HK-2 (cell line): Measurements from ENCODE around the gene HTR4.
A peak's percentile ranks its signal among the peaks of the same experiment; 100 is the strongest.
"Not testable (repeated sequence)": the region's sequence is repeated elsewhere in the genome, so short reads cannot be mapped to it uniquely, and the experiment has no call there.

Experiments
- DNase-seq: peaks from one replicate; pipeline ENCODE4 v3.0.0-alpha.2; 2018; ENCODE audit not compliant: unreplicated experiment

HTR4 gene

GRCh38 chr5:148535190-148535589 lies 119.1 kb downstream of the HTR4 start:
- no peak for DNase-seq

DNA sequence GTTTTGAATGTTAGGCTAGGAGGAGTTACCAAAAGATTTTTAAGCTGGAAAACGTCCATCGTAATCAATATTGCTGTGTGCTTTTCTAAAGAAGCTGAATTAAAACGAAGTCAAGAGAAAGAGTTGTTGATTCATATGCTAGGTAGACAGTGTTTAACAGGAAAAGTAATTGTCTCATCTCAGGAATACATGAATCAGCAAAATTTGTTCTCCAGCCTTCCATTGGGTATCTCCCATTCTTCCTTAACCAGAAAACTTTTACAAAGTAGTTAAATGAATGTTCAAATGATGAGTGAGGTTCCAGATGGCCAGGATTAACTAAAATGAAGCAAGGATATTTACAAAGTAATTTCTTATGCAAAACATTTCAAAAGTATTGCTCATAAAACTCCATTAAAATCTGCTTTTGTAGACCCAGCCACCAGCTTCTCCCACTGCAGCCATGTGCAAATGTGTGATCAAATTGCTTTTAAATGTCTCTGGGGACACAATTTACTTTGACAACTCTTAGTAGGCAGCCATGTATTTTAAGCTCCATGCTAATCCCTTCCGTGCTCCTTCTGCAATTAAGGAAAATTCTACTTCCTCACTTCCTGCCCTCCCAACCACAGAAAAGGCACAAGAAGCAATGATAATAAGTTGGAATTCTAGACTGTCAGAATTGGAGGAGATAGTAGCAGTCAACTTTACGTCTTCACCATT lies 121.2 kb downstream of the HTR4 start:
- DNase-seq, result no peak

DNA sequence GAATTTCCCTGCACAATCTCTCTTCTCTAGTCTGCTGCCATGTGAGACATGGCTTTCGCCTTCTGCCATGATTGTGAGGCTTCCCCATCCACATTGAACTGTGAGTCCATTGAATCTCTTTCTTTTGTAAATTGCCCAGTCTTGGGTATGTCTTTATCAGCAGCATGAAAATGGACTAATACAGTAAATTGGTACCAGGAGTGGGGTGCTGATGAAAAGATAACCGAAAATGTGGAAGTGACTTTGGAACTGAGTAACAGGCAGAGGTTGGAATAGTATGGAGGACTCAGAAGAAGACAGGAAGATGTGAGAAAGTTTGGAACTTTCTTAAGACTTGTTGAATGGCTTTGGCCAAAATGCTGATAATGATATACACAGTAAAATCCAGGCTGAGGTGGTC lies 124.9 kb downstream of the HTR4 start:
- not testable (repeated sequence) for DNase-seq

- no peak for DNase-seq
Measured at GRCh38 chr5:148524721-148525120, 129.6 kb downstream of the HTR4 start.

DNA sequence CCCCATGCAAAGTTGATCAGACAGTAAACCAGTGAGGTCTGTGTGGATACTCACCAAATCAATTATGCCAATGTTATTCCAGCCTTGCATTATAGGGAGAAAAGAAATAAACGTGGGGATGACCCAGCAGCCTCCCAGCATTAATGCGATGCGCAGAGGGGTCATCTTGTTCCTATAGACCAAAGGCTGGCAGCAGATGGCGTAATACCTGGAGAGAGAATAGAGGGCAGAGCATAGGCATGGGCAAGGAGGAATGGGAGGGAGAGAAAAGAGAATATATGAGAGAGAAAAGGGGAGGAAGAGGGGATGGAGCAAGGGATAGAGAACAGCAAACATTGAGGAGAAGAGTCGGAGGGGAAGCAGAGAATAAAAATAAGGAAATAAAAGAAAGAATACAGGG lies 131.2 kb downstream of the HTR4 start:
- no peak for DNase-seq

DNA sequence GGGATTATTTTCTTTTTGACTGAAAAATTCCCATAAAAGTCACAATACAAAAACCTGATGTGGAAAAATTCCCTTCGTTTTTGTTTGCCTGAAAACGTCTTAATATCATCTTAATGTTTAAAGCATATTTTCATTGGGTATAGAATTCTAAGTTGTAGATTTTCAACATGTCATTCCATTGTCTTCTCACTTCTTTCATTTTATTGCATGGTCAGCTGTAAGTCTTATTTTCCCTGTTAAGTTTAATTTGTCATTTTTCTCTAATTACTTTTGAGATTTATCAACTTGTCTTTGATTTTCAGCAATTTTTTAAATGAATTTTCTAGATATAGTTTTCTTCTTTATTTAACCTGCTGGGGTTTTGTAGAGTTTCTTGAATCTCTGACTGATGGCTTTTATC lies 138.9 kb downstream of the HTR4 start:
- DNase-seq, result no peak

- no peak for DNase-seq
Measured at GRCh38 chr5:148514344-148514743, 140.0 kb downstream of the HTR4 start.

DNA sequence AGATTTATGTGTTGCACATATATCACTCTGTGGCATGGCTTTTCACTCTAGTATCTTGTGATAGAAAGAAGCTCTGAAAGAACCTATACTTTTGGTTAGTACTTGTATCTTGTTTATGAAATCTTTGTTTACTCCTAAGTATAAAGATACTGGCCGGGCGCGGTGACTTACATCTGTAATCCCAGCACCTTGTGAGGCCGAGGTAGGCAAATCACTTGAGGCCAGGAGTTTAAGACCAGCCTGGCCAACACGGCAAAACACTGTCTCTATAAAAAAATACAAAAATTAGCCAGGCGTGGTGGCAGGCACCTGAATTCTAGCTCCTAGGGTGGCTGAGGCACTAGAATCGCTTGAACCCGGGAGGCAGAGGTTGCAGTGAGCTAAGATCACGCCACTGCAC lies 141.8 kb downstream of the HTR4 start:
- no peak for DNase-seq

DNA sequence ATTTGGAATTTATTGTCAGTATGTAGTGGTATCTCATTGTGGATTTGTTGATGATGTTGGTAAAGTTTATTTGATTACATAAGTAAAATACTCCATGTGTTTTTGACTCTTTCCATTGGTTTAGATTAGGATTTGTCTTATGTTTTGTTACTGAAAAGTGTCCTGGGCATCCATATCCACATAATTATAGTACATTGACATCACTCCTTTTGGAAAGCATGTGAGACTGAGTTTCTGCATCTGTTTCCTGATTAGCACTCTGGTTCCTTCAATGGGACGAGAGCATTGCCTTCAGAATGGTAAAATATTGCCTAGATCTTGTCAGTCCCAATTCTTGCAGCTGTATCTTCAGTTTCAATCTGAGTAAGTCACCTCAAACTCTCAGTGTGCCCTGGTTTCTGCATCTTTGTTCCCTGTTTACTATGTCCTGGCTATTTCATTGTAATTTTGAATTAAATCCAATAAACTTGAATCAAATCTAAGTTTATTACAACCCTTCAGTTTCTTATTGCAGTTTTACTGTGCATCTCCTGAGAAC lies 142.4 kb downstream of the HTR4 start:
- no peak for DNase-seq

GRCh38 chr5:148509893-148510292 lies 144.4 kb downstream of the HTR4 start:
- no peak for DNase-seq

- no peak for DNase-seq
Measured at GRCh38 chr5:148507648-148508047, 146.7 kb downstream of the HTR4 start.

DNA sequence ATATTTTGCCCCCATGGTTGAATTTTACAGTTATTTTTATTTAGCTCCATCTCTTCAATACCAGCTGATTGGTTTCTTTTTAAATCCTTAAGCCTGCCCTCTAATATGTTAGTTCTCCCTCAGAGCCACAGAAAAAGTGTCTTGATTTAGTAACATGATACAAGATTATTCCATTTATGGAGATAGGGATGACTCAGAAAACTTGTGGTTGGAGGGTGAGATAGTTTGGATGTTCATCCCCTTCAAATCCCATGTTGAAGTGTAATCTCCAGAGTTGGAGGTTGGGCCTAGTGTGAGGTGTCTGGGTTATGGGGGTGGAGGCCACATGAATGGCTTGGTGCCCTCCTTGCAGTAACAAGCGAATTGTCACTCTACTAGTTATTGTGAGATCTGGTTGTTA lies 154.9 kb downstream of the HTR4 start:
- no peak for DNase-seq

DNA sequence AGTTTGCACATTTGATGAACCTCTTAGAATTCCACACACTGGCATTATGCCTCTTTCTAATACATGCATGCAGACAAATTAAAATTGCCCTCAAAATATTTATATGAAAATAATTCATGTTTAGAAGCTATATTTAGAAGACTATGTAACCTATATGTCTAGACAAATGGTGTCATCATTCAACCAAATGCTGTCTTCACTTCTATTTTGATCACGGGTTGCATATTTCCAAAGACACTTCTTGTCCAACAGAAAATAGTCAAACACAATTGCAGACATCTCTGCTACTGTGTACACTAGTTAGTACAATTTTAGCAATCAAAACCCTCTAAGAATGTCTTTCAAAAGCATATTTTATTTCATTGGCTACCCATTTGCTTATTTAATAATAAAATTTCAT lies 156.6 kb downstream of the HTR4 start:
- no peak for DNase-seq

- DNase-seq, result no peak
Measured at GRCh38 chr5:148492351-148492750, 162.0 kb downstream of the HTR4 start.

DNA sequence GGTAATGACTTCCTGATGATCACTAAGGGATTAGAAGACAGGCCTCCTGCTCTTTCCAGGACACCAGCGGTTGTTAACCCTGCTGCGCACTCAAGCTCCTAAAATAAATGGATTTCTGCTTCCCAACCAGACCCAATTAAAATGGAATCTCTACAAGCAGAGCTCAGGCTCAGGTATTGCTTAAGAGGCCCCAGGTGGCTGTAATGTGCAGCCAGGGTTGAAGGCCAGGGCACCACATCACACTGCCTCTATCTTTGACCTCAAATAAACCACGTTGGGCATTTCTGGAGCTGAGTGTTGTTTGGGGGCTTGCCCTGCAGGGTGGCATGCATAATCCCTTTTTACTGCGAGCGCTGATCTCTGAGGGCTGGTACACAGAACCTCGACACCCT lies 162.5 kb downstream of the HTR4 start:
- no peak for DNase-seq

- no peak for DNase-seq
Measured at GRCh38 chr5:148491015-148491792, 163.1 kb downstream of the HTR4 start.

DNA sequence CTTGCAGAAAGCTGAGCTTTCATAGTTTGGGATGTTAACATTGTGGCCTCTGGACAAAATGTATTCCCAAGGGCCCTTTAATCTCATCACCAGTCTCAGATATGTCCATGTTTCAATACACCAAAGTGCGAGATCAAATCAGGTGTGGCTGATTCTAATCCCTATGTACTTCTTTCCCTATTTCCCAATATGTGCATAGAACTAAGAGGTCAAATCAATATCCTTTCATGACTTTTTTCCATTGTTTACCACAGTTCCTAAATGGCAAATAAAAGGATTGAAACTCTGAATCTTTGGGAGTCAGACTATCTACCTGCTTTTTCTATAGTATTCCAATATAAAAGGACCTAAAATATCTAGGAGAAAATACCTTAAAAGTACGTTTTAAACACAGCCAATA lies 165.6 kb downstream of the HTR4 start:
- DNase-seq, result no peak

GRCh38 chr5:148486456-148486855 lies 167.9 kb downstream of the HTR4 start:
- DNase-seq, result no peak

DNA sequence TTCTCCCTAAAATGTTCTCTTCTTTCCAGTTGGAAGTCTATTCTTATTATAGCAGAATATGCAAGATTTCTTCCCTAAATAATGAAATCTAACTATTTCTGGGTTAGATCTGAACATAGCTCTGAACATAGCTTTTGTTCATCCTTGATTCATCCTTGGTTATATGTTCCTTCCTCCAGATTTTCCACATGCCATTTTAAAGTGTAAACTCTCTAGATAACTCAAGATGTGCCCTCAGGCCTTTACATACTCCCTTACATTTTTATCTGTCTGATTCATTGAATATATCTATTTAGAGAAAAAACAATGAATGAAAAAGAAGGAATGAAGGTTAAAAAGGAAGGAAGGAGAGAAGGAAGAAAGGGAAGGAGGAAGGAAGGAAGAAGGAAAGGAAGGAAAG lies 169.7 kb downstream of the HTR4 start:
- no peak for DNase-seq

DNA sequence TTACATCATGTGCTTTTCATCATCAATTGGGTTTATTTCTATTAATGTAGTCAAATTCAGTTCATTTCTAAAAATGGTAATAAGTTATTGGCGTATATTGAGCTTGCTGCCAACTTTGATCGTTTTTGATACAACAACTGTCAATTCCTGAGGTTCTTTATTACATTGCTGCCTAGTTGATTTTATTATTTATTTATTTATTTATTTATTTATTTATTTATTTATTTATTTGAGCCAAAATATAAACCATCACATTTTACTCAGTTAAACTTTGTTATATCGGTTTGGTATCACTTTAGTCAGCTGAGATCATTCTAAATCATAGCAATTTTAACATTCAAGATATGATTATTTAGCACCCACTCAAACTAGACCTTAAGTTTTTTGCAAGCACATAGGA lies 170.6 kb downstream of the HTR4 start:
- no peak for DNase-seq

DNA sequence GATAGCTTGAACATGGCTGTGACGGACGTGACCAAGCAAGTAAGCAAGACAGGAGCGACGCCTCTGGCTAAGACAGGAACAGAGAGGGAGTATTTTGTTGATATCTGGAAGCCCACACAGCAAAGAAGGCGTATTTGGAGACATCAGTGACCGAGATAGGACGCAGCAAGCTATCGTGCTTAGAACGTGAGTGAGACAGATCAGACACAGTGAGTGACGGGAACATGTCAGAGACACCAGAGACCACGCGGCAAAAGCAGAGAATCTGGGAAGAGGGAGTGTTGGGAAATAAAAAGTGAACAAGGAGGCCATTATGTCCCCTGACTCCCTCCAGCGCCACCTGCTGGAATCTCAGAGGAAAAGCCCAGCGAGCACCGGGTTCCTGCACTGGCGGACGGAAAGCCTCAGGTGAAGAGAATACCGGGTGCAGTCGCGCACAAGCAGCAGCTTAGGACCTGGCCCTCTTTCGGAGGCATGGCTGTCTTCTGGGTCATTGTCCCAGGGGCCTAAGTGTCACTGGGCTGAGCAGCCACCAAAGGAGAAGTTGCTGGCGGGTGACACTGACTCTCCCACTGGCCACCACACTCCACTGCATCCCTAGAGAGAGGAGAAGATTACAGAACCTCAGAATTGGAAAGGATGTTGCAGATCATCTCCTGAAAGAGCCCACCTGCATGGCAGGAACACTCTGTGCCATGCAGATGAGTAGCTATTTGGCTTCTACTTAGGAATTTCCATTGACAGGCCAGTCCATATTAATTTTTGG lies 171.4 kb downstream of the HTR4 start:
- peak; percentile 34 for DNase-seq

GRCh38 chr5:148482196-148482595 lies 172.1 kb downstream of the HTR4 start:
- no peak for DNase-seq

- DNase-seq, result no peak
Measured at GRCh38 chr5:148477429-148477828, 176.9 kb downstream of the HTR4 start.
